HG02588 (cell line): ENCODE data around the gene SBSN.

Experiments used
- ATAC-seq: cut with Tn5 transposase; IDR thresholded peaks from one replicate; pipeline ENCODE4 v1.9.1; 2021; ENCODE audit warnings: mild to moderate bottlenecking, moderate library complexity; ENCODE audit not compliant: unreplicated experiment

SBSN gene

GRCh38 chr19:35509018-35509652, 19.0 kb downstream of the SBSN start:
- ATAC-seq, result no peak

DNA sequence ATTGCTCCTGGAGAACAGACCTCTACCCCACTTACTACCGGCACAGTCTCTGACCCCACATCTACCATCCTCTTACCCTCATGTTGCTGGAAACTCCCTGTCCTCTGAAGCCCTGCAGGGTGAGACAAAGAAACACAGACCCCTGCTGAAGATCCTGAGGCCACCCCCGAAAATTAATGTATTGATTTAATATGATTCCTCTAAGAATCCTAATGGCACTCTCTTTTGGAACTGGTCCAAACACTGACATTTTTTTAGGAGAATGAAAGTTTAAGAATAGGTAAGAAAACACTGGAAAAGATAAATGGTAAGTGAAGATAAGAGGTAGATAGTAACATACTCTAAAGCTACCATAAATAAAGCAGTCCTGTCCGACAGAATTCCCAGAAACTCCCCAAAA, 20.0 kb downstream of the SBSN start:
- no peak for ATAC-seq

DNA sequence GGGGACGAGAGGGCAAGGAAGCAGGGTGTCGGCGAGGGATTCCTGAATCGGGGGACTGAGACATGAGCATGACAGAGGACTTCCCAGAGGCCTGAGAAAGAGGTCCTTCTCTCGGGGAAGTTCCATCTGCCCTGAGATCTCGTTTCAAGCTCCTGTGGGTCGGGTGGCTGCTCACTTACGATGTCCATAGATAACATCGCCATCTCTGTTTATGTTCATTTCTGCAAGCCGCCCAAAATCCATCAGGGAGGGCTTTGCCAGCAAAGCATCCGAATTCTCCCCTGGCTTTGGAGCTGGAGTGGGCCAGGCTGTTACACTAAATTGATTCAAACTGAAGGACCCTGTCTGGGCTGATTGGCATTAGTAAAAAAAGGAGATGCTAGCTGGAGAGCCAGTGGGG, 20.6 kb downstream of the SBSN start:
- ATAC-seq, result no peak

GRCh38 chr19:35506011-35506410, 22.1 kb downstream of the SBSN start:
- ATAC-seq, result no peak

DNA sequence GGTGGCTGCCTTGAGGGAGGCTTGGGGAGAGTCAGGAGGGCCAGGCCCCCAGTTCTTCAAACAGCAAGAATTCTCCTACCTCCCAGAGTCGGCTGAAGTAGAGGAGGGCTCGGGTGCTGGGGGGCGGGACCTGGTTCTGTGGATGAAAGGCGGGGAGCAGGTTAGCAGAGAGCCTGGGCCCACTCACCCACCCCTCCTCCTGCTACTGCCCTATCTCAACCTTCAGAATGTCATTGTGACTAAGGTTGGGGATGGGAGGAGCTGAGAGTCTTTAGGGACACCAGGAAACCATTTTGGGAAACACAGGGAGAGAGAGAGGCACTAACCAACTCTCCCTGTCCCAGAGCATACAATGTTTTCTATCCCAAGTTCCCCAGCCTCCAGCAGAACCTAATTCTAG, 25.4 kb downstream of the SBSN start:
- ATAC-seq, result no peak

DNA sequence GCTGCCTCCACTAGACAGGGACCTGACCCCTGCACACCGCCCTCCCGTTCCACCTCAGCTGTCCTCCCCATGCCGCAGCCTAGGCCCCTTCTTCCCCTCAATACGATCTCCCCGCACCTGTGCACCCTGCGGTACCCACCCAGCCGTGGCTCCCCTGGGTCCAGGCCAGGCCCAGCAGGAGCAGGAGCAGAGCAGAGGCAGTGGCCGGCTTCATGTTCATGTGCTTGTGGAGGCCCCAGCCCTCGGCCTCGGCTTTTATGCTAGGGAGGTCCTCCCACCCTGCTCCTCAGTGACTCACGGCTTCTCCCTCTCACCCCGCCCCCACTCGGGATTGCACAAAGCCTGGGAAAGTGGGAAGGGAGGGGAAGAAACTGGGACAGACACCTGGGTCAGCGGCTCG, 26.4 kb downstream of the SBSN start:
- no peak for ATAC-seq

DNA sequence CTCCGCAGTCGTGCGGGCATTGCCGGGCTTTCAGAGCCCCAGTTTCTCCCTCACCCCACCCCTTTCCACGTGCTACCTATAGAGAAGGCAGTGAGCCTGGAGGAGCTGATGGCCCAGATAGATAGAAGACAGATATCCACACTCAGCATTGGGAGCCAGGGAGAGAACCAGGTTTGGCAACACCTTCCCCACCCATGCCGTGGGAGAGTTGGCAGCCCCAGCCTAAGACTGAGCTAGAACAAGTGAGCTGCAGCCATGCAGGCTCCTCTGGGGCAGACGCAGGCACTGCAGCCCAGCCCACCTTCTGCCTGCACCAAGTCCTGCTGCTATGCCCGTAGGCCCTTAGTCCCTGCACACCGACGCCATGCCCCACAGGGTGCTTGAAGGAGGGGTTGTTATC, 27.5 kb downstream of the SBSN start:
- no peak for ATAC-seq

GRCh38 chr19:35498984-35499527, 29.1 kb downstream of the SBSN start:
- no peak for ATAC-seq

DNA sequence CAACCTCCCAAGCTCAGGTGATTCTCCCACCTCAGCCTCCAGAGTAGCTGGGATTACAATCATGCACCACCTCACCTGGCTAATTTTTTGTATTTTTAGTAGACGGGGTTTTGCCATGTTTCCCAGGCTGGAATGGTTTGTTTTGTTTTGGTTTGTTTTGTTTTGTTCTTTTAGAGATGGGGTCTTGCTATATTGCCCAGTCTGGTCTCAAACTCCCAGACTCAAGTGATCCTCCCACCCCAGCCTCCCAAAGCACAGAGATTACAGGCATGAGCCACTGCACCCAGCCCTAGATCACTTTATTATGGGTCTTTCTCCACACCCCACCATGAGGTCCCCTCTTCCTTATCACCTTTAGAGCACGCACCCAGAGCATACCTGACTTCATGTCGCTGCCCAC, 29.9 kb downstream of the SBSN start:
- no peak for ATAC-seq

- ATAC-seq, result no peak
Measured at GRCh38 chr19:35497406-35497805, 30.7 kb downstream of the SBSN start.

- ATAC-seq, result no peak
Measured at GRCh38 chr19:35495107-35496064, 32.7 kb downstream of the SBSN start.

GRCh38 chr19:35493971-35494370, 34.1 kb downstream of the SBSN start:
- ATAC-seq, result no peak

DNA sequence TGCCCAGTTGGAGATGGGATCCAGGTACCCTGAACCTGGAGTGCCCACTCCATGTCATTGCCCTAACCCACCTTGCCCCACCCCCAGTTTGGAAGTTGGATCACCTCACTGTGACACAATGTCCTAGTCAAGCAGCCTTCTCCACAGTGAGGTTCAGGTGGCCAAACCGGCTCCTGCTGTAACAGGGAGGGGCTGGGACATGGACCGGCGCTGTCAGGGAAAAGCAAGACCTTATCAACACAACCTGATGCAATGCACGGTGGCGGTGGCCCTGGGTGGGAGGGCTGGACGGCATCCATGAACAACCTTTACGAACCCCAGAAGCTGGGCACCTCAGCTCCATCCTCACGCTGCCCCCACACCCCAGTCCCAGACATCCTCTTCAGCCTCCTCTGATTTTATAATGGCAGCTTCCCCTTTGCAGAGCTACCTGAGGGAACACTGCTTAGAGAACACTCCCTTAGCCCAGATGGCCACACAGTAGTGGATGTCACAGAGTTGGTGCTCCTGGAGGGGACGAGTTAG, 36.2 kb downstream of the SBSN start:
- ATAC-seq, result no peak

DNA sequence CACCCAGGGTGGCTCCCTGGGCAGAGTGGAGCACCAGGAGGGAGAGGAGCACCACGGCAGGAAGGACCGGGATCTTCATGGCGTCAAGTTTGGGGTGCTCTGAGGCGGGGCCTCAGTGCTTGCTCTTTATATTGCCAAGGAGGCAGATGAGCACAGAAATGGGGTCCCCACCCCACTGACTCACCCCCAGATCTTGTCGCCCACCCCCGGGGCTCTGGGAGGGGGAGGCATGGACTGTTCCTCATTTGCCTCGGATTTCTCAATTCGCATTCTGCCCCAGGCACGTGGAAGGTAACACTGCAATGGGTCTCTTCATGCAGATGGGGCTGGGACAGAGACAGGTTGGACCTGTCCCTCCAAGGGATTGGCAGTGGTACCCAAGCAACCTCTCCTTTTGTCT, 37.7 kb downstream of the SBSN start, which contains the start of gene KRTDAP:
KRTDAP (minus strand) TSS at position 101 of the 400 bp plus-strand sequence; CDS start at position 79, 22 bp downstream.
- ATAC-seq, result no peak

GRCh38 chr19:35488677-35489076, 39.4 kb downstream of the SBSN start:
- no peak for ATAC-seq

- no peak for ATAC-seq
Measured at GRCh38 chr19:35487656-35488182, 40.4 kb downstream of the SBSN start.

GRCh38 chr19:35486268-35486708, 41.8 kb downstream of the SBSN start:
- ATAC-seq, result no peak

- peak; percentile 44 for ATAC-seq
Measured at GRCh38 chr19:35484252-35485036, 43.7 kb downstream of the SBSN start.

DNA sequence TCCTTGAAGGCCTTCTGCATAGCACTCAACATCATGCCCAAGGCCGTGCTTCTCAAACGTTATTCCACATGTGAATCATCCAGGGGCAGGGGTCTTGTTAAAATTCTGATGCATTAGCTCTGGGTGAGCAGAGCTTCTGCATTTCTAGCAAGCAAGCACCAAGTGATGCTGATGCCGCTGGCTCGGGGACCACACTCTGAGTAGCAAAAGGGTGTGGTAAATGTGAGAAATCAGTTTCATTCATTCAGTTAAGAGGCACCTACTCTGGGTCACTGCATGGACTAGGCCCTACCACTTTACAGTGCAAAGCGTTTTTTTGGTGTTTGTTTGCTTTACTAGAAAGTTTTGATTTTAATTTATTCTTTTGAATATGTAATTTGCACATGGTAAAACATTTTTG, 45.0 kb downstream of the SBSN start:
- no peak for ATAC-seq
